Left lung (tissue), 10 donors: ENCODE data around the gene EXD3. TPM values are rescaled to one million over a fixed set of nuclear protein-coding genes. Genes with fewer than 3 reads are reported as not detected.

Source experiments
- ATAC-seq: fragments of 200-7000 bp; cut with Tn5 transposase; one replicate; pipeline ENCODE4 v1.9.1; 2020; ENCODE audit warnings: moderate library complexity
- DNase-seq, 4 donors: peaks; one replicate each; pipeline ENCODE4 v3.0.0-alpha.2; 2013 to 2020
- H3K27ac ChIP-seq, 2 donors: fragments of 200-600 bp; sonication (generic) in 1 of 2; one replicate each; pipeline versions ENCODE4 v1.5.0 to v1.8.0; 2020 to 2021
- H3K27me3 ChIP-seq, 2 donors: fragments of 200-600 bp; sonication (generic) in 1 of 2; one replicate each; pipeline versions ENCODE4 v1.5.0 to v1.8.0; 2020 to 2021
- H3K36me3 ChIP-seq, 2 donors: fragments of 200-600 bp; sonication (generic) in 1 of 2; one replicate each; pipeline versions ENCODE4 v1.5.0 to v1.8.0; 2020 to 2021
- H3K4me1 ChIP-seq, 2 donors: fragments of 200-600 bp; one replicate each; pipeline ENCODE4 v1.8.0; 2021
- H3K4me3 ChIP-seq, 2 donors: fragments of 200-600 bp; sonication (generic) in 1 of 2; one replicate each; pipeline versions ENCODE4 v1.5.0 to v1.8.0; 2020 to 2021; ENCODE audit warnings: mild to moderate bottlenecking in 1 of 2
- H3K9me3 ChIP-seq, 2 donors: fragments of 200-600 bp; sonication (generic) in 1 of 2; one replicate each; pipeline versions ENCODE4 v1.5.0 to v1.8.0; 2020 to 2021
- CTCF ChIP-seq, 2 donors: fragments of 200-600 bp; sonication (generic) in 1 of 2; IDR thresholded peaks; one replicate each; pipeline versions ENCODE4 v1.5.0 to v1.8.0; 2021; ENCODE audit warnings: antibody characterized with exemption in 2 of 2
- intact Hi-C, 2 donors: fragments of 100-400 bp; cut with DNase I; formaldehyde crosslinking; loops; one replicate each; pipeline versions ENCODE4 v1.11.2 to v1.14.2; 2022
- polyA plus RNA-seq, 6 donors: library from polyadenylated mRNA; unstranded; fragments of 120-200 nt; gene quantifications; one replicate each; pipeline ENCODE4 v1.2.1, GENCODE V29; 2013; ENCODE audit not compliant: insufficient read length in 6 of 6
- total RNA-seq, 2 donors: library from RNA; stranded (reverse); fragmentation: NEBNext Ultra II Directional; extraction: Animal tissue kit (Norgen Biotek cat#: 25700); gene quantifications; one replicate each; pipeline ENCODE4 v1.2.1, GENCODE V29; 2021
- donor health status: DM: no; HTN: yes; CAD: no.
- donor health status: DM: no; HTN: no; CAD: no.

Gene EXD3
- total and polyA plus RNA-seq, 8 donors, result 13.2 to 21.8 (median 16.6) TPM

DNA sequence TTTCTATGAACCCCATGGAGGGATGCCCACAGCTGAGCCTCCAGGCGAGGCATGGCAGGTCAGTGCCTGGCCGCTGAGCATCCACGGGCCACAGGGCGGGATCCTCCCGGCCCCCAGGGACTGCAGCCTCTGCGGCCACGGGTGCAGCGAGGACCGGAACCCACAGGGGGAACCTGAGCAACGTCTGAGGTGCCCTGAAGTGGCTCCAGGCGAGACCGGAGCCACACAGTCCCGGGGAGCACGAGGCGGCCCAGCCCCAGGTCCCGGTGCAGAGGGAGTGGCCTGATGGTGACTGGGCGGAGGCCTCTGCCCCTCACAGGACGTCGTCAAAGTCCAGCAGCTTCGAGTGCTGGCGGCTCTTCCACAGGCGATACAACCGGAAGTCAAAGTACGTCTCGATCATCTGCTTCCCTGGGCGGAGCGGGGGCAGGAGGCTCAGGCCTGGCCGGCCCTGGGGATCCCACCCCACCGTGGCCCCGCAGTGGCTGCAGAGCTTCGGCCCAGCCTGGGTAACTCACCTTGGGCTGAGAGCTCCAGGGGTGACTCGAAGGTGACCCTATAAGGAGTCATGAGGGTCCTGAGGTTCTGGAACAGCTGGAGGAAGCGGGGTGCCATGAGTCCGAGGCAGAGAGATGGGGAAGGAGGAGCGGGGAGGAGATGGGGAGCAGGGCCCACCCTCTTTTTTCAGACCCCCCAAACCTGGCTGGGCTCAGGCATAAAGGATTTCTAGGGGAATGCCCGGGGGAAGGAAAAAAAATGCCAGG is 26.3 kb upstream of the EXD3 start:
- Histone ChIP-seq H3K36me3 (peaks cover 0 to 23% of the 10 kb centered on the region in 2 donors), H3K4me3 (no peak overlapping the region), H3K9me3 (no peaks in the 10 kb centered on the region), H3K4me1 (peaks cover 0 to 25% of the 10 kb centered on the region in 2 donors), H3K27me3 (no peaks in the 10 kb centered on the region), H3K27ac (no peak overlapping the region)
- peak in 1 of 4 donors; percentile 51 for DNase-seq
- no peak for TF ChIP-seq CTCF (IDR thresholded peaks at IDR 0.05)
- intact Hi-C loops, result no loop called here
- no peak for ATAC-seq

DNA sequence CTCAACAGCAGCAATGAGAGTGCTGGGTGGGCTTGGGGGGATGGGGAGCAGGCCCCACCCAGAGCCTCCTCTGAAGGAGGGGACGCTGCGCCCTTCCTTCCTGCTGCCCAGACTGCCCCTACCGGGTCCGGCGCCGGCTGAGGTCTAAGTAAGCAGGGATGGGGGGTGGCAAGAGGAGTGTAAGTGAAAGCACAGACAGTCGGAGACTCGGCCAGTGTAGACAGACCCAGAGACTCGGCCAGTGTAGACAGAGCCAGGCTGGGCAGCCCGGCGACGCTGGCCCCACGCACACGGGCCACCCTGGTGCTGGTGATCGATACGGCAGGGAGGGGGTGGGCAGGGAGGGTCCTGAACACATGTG is 25.6 kb upstream of the EXD3 start:
- TF ChIP-seq CTCF (IDR thresholded peaks at IDR 0.05), result no peak
- ATAC-seq, result no peak
- DNase-seq, result no peak

DNA sequence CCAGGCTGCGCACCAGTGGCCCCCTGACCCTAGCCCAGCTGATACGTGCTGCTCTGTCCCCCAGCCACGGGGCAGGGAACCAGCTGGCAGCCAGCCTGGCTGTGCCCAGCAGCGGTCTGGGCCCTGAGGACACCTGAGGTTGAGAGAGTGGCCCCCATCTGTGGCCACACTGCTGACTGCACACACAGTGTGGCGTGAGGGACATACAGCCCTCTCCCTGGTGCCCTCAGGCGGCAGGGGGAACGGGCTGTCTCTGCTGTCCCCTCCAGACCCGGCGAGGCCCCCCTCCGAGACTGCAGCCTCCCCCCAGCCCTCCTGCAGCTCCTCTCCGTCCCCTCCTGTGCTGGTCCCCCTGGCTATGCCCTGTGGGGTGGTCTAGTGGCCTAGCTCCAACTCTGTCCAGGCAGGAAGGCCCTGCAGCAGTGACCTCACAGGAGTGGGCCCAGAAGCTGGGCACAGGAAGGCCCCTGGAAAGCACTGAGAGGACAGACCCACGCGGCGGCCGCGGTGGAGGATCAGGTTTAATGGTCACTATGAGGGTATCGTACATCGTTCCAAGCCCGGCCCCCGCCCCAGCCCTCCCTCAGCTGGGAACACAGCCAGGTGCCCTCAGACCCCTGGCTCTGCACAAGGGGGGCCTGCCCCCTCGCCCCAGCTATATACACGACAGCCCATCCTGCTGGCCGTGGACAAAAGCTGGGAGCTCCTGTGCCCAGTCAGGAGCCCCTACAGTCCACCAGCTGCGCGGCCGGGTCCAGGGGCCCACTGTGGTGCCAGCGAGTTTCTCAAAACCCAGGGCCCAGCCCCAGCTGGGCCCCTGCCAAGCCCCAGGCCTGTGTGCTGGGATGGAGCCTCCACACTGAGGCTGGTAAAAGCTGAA is 25.0 kb upstream of the EXD3 start:
- no peaks in the 10 kb centered on the region for H3K9me3 ChIP-seq
- no peak overlapping the region for H3K27ac ChIP-seq
- H3K4me3 ChIP-seq, result no peak overlapping the region
- H3K4me1 ChIP-seq, result peaks cover 0 to 16% of the 10 kb centered on the region in 2 donors
- peaks cover 0 to 12% of the 10 kb centered on the region in 2 donors for H3K27me3 ChIP-seq
- TF ChIP-seq CTCF (IDR thresholded peaks at IDR 0.05), result no peak
- peaks cover 0 to 21% of the 10 kb centered on the region in 2 donors for H3K36me3 ChIP-seq
- ATAC-seq (no peak), DNase-seq (peak in 2 of 4 donors; percentile 36 to 80)
- intact Hi-C loops, result no loop called here

More for the DNA sequence above, 25.6 kb upstream of the EXD3 start:
- Histone ChIP-seq H3K36me3 (peaks cover 0 to 23% of the 10 kb centered on the region in 2 donors), H3K27me3 (peaks cover 0 to 6% of the 10 kb centered on the region in 2 donors), H3K4me1 (peaks cover 0 to 22% of the 10 kb centered on the region in 2 donors), H3K4me3 (no peak overlapping the region), H3K9me3 (no peaks in the 10 kb centered on the region), H3K27ac (no peak overlapping the region)
- intact Hi-C loops, result no loop called here

GRCh38 chr9:137446851-137447471 is 24.0 kb upstream of the EXD3 start:
- Histone ChIP-seq H3K36me3 (peaks cover 0 to 14% of the 10 kb centered on the region in 2 donors), H3K4me1 (peaks cover 0 to 9% of the 10 kb centered on the region in 2 donors), H3K4me3 (no peak overlapping the region), H3K9me3 (no peaks in the 10 kb centered on the region), H3K27me3 (peaks cover 4 to 22% of the 10 kb centered on the region in 2 donors), H3K27ac (no peak overlapping the region)
- no peak for TF ChIP-seq CTCF (IDR thresholded peaks at IDR 0.05)
- peak; percentile 7 for ATAC-seq
- peak in 1 of 4 donors; percentile 58 for DNase-seq
- intact Hi-C loops, result no loop called here
